ENCODE measurements around the gene CNGA3.
"Not testable (repeated sequence)": the region's sequence is repeated elsewhere in the genome, so short reads cannot be mapped to it uniquely, and the experiment has no call there.

The CNGA3 gene

GRCh38 chr2:98346311-98347236, at the start of gene CNGA3:
CNGA3 (plus strand) TSS chr2:98346456; CDS start chr2:98369976, 23,520 bp downstream.
- peak in 1 of 2 donors; percentile 8 for DNase-seq

GRCh38 chr2:98297817-98298682, 48.2 kb upstream of the CNGA3 start:
- DNase-seq: no peak

- no peak for DNase-seq
These were observed 47.5 kb upstream of the CNGA3 start for GRCh38 chr2:98298683-98299164.

- no peak for DNase-seq
These were observed 46.9 kb upstream of the CNGA3 start for GRCh38 chr2:98299211-98299905.

GRCh38 chr2:98300141-98300874, 45.9 kb upstream of the CNGA3 start:
- DNase-seq: no peak

GRCh38 chr2:98301469-98301868, 44.8 kb upstream of the CNGA3 start:
- DNase-seq: no peak

GRCh38 chr2:98307131-98307696, 39.0 kb upstream of the CNGA3 start:
- DNase-seq: not testable (repeated sequence)

GRCh38 chr2:98308068-98308467, 38.2 kb upstream of the CNGA3 start:
- DNase-seq: no peak

- no peak for DNase-seq
These were observed 37.7 kb upstream of the CNGA3 start for GRCh38 chr2:98308532-98308931.

GRCh38 chr2:98309580-98309979, 36.7 kb upstream of the CNGA3 start:
- no peak for DNase-seq

- no peak for DNase-seq
These were observed 36.2 kb upstream of the CNGA3 start for GRCh38 chr2:98310010-98310409.

- no peak for DNase-seq
These were observed 35.2 kb upstream of the CNGA3 start for GRCh38 chr2:98311090-98311489.

GRCh38 chr2:98311771-98312545, 34.3 kb upstream of the CNGA3 start:
- no peak for DNase-seq

GRCh38 chr2:98313492-98314250, 32.6 kb upstream of the CNGA3 start:
- DNase-seq: no peak

- no peak for DNase-seq
These were observed 32.0 kb upstream of the CNGA3 start for GRCh38 chr2:98314251-98314650.

- no peak for DNase-seq
These were observed 30.3 kb upstream of the CNGA3 start for GRCh38 chr2:98315957-98316356.

GRCh38 chr2:98317214-98317613, 29.0 kb upstream of the CNGA3 start:
- DNase-seq: no peak

GRCh38 chr2:98320171-98320570, 26.1 kb upstream of the CNGA3 start:
- not testable (repeated sequence) for DNase-seq

- no peak for DNase-seq
These were observed 22.1 kb upstream of the CNGA3 start for GRCh38 chr2:98324181-98324580.

- no peak for DNase-seq
These were observed 18.5 kb upstream of the CNGA3 start for GRCh38 chr2:98327776-98328175.
